BE2C (cell line): Measurements from ENCODE around the gene BICRA.

Experiments
- DNase-seq: peaks from one replicate; pipeline ENCODE4 v3.0.0-alpha.2; 2020
- H3K27me3 ChIP-seq: fragments of 250-450 bp; sonication (Bioruptor Pico); 2 replicates; pipeline ENCODE4 v1.5.1; 2020; ENCODE audit warnings: mild to moderate bottlenecking
- H3K36me3 ChIP-seq: fragments of 250-450 bp; sonication (Bioruptor Pico); 2 replicates; pipeline ENCODE4 v1.5.1; 2020; ENCODE audit warnings: mild to moderate bottlenecking
- H3K4me1 ChIP-seq: fragments of 250-450 bp; sonication (Bioruptor Pico); 2 replicates; pipeline ENCODE4 v1.5.1; 2020
- H3K4me3 ChIP-seq: 2 replicates; pipeline ENCODE4 v1.5.1; 2011; ENCODE audit warnings: low read depth, low read length
- H3K9me3 ChIP-seq: fragments of 250-450 bp; sonication (Bioruptor Pico); 2 replicates; pipeline ENCODE4 v1.5.1; 2020
- TF ChIP-seq, protein P1 (sequence below): IDR thresholded peaks from 2 replicates; pipeline ENCODE4 v1.5.1; 2012; ENCODE audit warnings: mild to moderate bottlenecking, low read depth, low read length

BICRA gene

DNA sequence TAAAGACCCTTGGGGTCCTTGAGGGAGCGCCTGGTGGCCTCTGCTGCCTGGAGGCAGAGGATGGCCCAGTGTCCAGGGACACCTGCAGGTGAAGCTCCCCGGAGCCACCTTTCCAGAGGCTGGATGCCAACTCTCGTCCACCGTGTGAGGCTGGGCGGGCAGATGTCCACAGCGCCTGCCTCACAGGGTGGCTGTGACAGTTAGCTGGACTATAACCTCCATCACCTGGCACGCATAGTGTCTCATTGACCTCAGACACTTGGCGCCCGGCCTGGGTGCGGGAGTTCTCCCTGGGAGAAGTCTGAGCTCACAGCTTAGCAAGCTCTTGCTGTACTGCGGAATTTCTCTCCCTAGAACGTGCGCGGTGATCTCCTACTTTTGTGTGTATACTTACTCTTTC lies 9.8 kb downstream of the BICRA start:
- H3K36me3 ChIP-seq, result no peaks in the 10 kb centered on the region; the same call in 1 of the 2 replicates
- no peaks in the 10 kb centered on the region for H3K9me3 ChIP-seq
- no peak for DNase-seq
- H3K27me3 ChIP-seq, result no peaks in the 10 kb centered on the region
- H3K4me3 ChIP-seq, result no peak overlapping the region
- no peaks in the 10 kb centered on the region for H3K4me1 ChIP-seq
- TF ChIP-seq, protein P1, sequence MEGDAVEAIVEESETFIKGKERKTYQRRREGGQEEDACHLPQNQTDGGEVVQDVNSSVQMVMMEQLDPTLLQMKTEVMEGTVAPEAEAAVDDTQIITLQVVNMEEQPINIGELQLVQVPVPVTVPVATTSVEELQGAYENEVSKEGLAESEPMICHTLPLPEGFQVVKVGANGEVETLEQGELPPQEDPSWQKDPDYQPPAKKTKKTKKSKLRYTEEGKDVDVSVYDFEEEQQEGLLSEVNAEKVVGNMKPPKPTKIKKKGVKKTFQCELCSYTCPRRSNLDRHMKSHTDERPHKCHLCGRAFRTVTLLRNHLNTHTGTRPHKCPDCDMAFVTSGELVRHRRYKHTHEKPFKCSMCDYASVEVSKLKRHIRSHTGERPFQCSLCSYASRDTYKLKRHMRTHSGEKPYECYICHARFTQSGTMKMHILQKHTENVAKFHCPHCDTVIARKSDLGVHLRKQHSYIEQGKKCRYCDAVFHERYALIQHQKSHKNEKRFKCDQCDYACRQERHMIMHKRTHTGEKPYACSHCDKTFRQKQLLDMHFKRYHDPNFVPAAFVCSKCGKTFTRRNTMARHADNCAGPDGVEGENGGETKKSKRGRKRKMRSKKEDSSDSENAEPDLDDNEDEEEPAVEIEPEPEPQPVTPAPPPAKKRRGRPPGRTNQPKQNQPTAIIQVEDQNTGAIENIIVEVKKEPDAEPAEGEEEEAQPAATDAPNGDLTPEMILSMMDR, result no peak

DNA sequence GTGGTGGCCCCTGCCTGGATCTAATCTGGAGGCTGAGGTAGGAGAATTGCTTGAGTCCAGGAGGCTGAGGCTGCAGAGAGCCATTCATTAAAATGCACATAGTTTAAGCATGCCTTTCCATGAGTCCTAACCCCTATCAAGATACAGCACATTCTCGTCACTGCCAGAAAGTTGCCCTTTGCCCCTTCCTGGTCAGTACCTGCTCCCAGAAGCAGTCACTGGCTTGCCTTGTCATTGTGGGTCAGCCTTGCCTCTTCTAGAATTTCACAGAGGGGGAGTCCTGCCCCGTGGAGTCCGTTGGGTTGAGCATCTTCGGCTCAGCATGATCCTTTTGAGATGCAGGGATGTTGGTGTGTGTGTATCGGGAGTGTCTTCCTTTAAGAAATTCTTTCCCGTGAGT lies 10.8 kb downstream of the BICRA start:
- H3K4me1 ChIP-seq, result no peaks in the 10 kb centered on the region
- TF ChIP-seq, protein P1, result no peak
- H3K36me3 ChIP-seq, result no peaks in the 10 kb centered on the region; the same call in 1 of the 2 replicates
- H3K4me3 ChIP-seq, result no peak overlapping the region
- no peaks in the 10 kb centered on the region for H3K9me3 ChIP-seq
- no peak for DNase-seq
- no peaks in the 10 kb centered on the region for H3K27me3 ChIP-seq

DNA sequence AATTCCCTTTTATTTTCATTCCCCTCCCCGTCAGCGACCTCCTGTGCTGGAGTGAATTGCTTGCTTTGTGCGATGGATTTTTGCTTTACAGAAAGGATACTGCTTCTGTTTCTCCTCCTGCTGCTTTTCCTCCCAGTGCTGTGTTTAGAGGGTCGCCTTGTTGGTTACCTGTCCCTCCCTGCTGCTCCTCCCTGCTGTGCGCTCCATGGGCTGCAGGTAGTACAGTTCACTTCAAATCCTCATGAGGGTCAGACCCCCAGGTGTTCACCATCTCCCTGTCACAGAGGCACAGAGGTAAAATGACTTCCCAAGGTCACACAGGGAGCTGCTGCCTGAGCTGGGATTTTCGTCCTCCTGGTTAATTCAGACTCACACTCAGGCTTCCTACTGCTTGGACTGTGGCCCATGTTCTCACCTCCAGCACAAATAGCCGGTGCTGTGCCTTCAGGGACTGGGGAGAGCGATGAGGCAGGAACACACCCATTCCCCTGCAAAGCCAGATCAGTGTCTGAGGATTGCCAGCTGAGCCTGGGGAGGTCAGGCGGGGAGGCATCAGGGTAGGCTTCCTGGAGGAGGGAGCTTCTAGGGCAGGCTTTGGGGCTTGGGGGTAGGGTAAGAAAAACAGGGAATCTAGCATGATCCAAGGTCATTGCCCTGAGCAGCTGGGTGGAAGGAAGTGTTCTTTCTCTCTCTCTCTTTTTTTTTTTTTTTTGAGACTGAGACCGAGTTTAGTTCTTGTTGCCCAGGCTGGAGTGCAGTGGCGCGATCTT lies 14.4 kb downstream of the BICRA start:
- Histone ChIP-seq H3K36me3 (no peaks in the 10 kb centered on the region), H3K4me1 (no peaks in the 10 kb centered on the region), H3K4me3 (no peak overlapping the region), H3K27me3 (no peaks in the 10 kb centered on the region), H3K9me3 (no peaks in the 10 kb centered on the region)
- TF ChIP-seq, protein P1, result no peak
- no peak for DNase-seq

DNA sequence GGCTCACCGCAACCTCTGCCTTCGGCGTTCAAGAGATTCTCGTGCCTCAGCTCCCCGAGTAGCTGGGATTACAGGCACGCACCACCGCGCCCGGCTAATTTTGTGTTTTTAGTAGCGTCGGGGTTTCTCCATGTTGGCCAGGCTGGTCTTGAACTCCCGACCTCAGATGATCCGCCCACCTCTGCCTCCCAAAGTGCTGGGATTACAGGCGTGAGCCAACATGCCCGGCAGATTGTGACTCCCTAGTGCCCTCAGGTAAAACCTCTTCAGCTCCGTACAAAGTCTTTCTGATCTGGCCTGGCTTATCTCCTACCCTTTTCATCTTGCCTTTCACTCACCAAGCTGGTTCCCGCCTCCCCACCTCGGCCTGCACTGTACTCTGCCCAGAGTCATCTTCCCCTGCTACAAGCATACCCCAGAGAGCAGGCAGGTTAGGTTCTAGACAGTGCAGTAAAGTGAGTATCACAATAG lies 15.0 kb downstream of the BICRA start:
- TF ChIP-seq, protein P1, result no peak
- Histone ChIP-seq H3K9me3 (no peaks in the 10 kb centered on the region), H3K4me3 (no peak overlapping the region), H3K27me3 (no peaks in the 10 kb centered on the region), H3K4me1 (no peaks in the 10 kb centered on the region), H3K36me3 (no peaks in the 10 kb centered on the region)
- no peak for DNase-seq

DNA sequence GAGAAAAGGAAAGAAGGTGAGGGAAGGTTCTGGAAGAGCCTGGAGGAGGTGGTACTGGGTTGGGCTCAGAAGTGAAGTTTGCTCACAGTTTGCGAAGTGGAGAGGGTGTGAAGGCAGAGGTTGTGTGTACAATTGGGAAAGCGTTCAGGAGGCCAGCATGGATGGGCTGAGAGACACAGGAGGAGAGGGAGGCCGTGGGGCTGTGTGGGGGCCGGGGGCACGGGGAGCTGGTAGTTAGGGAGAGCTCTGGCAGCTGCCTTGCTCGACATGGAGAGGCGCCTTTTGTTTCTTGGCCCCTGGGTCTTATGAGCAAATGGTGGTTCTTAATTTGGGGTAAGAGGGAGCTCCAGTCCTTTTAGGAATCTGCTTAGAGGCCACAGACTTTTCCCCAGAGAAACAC lies 16.7 kb downstream of the BICRA start:
- Histone ChIP-seq H3K36me3 (no peaks in the 10 kb centered on the region; the same call in 1 of the 2 replicates), H3K4me3 (no peak overlapping the region), H3K4me1 (no peaks in the 10 kb centered on the region), H3K27me3 (no peaks in the 10 kb centered on the region), H3K9me3 (no peaks in the 10 kb centered on the region)
- DNase-seq, result no peak
- TF ChIP-seq, protein P1, result no peak

DNA sequence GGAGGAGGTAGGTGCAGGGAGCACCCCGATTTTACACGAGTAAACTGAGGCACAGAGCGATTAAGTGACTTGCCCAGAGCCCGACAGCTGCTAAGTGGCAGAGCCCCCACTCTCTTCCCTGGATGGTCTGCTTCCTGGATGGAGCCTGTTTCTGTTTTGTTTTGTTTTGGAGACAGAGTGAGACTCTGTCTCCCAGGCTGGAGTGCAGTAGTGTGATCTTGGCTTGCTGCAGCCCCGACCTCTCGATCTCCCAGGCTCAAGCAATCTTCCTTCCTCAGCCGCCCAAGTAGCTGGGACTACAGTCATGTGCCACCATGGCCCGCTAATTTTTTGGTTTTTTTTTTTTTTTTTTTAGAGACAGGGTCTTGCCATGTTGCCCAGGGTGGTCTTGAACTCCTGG lies 17.3 kb downstream of the BICRA start:
- DNase-seq, result no peak
- Histone ChIP-seq H3K4me3 (no peak overlapping the region), H3K9me3 (no peaks in the 10 kb centered on the region), H3K27me3 (no peaks in the 10 kb centered on the region), H3K4me1 (no peaks in the 10 kb centered on the region), H3K36me3 (no peaks in the 10 kb centered on the region; the same call in 1 of the 2 replicates)
- TF ChIP-seq, protein P1, result no peak
